A673 (cell line): ENCODE results near the gene TMEM218.

Experiments
- CTCF ChIP-seq: fragments of 300-800, 200-600 bp; sonication (generic); conservative IDR thresholded peaks from 2 replicates; pipeline ENCODE4 v1.5.1; 2017; ENCODE audit warnings: low read depth, mild to moderate bottlenecking, antibody characterized with exemption, low read length, moderate library complexity, mixed read lengths
- EZH2 ChIP-seq: fragments of 200-600 bp; sonication (generic); IDR thresholded peaks from 2 replicates; pipeline ENCODE4 v1.6.1; 2017; ENCODE audit warnings: borderline replicate concordance, low read depth, mild to moderate bottlenecking, mixed read lengths, antibody characterized with exemption, low read length; ENCODE audit not compliant: poor library complexity, severe bottlenecking

GRCh38 chr11:125157118-125157733 lies 45.8 kb upstream of the TMEM218 start:
- no peak for TF ChIP-seq EZH2
- TF ChIP-seq CTCF: no peak
